ENCODE measurements around the gene EPHA3.
"Not testable (repeated sequence)": the region's sequence is repeated elsewhere in the genome, so short reads cannot be mapped to it uniquely, and the experiment has no call there.

EPHA3 gene

GRCh38 chr3:89280822-89281365 lies 173.5 kb downstream of the EPHA3 start:
- DNase-seq (ENCODE audit: low read depth in 2 of 2), result no peak

GRCh38 chr3:89287902-89288508 lies 180.6 kb downstream of the EPHA3 start:
- DNase-seq (ENCODE audit: low read depth in 2 of 2), result no peak

GRCh38 chr3:89289574-89290190 lies 182.3 kb downstream of the EPHA3 start:
- no peak for DNase-seq (ENCODE audit: low read depth in 2 of 2)

DNA sequence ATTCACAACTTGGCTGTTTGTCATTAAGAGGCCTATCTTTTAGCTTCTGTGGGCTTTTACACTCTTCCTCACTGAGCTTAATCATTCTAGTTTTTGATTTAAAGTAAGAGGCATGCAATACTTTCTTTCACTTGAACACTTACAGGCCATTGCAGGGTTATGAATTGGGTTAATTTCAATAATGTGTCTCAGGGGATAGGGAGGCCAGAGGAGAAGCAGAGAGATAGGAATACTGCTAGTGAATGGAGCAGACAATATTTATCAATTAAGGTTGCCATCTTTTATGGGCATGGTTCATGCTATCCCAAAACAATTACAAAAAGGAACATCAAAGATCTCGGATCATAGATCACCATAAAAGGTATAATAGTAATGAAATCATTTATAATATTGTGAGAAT lies 189.8 kb downstream of the EPHA3 start:
- DNase-seq (ENCODE audit: low read depth in 2 of 2), result no peak

DNA sequence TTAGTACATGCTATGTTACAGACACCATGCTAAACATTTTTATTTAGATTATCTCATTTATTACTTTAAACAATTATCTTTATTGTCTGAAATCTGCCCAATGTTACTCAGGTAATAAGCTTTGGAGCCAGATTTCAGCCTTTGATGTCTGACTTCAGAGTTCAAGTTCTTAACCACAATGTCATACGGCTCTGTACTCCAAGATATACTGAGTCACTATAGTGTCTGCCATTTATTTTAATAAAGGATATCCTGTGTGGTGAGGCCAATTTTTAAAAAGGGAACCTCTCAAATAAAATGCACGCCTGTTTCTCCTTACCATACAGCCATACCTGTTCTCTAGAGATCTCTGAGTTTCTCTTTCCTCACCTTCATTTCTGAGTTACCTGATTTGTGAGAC lies 193.1 kb downstream of the EPHA3 start:
- DNase-seq (ENCODE audit: low read depth in 2 of 2), result no peak

DNA sequence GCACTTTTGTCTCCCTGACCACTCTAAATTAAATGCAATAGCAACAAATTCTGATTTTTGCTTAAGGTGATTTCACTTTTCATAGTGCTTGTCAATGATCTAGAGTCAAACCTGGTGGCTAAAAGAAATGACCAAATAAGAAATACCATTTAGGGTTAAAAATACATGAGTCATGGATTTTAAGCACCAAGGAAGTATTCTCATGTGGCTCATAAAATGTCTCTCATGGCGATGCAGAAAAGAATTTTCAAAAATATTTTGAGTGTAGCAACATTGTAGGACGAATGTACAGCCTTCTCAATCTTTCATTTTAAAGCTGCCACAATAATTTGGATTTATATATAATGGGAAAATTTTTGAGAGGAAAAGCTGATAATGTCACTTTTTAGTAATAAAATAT lies 193.6 kb downstream of the EPHA3 start:
- no peak for DNase-seq (ENCODE audit: low read depth in 2 of 2)

- no peak for DNase-seq (ENCODE audit: low read depth in 2 of 2)
Measured at GRCh38 chr3:89303701-89304100, 196.3 kb downstream of the EPHA3 start.

DNA sequence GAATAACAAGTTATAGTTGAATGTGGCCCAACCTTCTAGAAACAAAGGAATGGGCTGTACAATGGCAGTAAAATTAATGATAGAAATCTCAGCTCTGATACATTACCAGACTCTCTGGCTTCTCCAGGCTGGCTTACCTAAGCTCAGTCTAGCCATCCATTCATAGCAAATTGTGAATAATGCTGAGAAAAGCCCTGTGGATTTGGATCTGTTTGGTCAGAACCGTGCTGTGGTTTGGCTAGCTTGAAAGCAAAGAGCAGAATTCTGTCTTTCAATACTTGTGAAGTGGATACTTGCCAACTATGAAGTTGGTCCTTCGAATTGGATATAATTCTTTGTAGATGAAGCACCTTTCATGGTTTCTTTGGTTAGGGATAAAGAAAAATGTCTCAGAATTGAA lies 199.1 kb downstream of the EPHA3 start:
- DNase-seq (ENCODE audit: low read depth in 2 of 2), result no peak

- DNase-seq (ENCODE audit: low read depth in 2 of 2), result no peak
Measured at GRCh38 chr3:89311581-89311980, 204.2 kb downstream of the EPHA3 start.

GRCh38 chr3:89312141-89312540 lies 204.7 kb downstream of the EPHA3 start:
- no peak for DNase-seq (ENCODE audit: low read depth in 2 of 2)

DNA sequence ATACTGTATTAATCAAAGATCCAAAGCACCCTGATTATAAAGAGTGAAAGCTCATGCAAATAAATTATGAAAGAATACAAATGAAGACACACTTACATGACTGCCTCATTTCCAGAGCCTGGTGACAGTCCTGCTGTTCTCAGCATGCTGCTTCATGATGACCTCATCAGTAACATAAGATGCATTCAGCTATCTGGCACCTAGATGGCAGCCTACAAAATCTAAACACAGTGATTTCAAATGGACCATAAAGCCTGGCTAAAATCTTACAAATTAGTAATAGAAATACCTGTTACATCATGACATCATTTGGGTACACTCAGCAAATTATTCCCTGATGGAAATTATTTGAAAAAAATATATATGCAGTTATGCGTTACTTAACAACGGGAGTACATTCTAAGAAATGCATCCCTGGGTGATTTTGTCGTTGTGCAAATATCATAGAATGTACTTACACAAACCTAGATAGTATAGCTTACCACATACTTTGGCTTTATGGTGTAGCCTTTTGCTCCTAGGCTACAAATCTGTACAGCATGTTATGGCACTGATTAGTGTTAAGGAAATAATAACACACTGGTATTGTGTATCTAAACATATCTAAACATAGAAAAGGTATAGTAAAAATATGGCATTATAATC lies 207.2 kb downstream of the EPHA3 start:
- DNase-seq (ENCODE audit: low read depth in 2 of 2), result no peak

DNA sequence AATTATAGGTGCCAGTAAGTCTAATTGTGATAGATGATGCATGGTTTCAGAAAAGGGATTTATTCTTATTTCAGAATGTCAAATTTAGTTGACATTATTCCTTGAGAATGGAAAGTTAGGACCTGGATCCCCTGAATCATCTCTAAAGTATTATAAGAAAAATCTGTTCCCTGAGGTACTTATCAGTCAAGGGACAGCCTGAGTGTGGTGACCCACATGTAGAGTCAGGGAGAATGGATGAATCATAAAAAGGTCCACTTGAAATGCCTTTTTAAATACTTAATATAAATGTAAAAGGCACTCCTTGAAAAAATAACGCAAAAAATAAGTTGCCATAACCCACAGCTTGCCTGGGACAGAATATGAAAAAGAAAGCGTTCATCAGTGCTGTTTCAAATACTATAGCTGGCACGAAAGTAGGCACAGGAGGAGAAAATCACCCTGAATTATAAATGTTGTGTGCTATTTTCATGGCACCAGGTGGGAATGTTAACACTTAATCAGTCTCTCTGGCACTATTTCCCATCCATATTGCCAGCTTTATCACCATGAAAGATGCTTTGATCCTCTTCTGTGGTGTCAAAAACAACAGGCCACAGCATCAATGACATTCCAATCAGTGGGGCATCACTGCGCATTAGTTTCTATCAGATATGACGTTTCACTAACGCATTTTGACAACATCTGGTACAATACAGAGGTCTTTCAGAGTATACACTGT lies 208.5 kb downstream of the EPHA3 start:
- DNase-seq (ENCODE audit: low read depth in 2 of 2), result no peak

GRCh38 chr3:89320186-89320585 lies 212.8 kb downstream of the EPHA3 start:
- no peak for DNase-seq (ENCODE audit: low read depth in 2 of 2)

GRCh38 chr3:89326997-89327396 lies 219.6 kb downstream of the EPHA3 start:
- no peak for DNase-seq (ENCODE audit: low read depth in 2 of 2)

GRCh38 chr3:89332386-89332785 lies 225.0 kb downstream of the EPHA3 start:
- no peak for DNase-seq (ENCODE audit: low read depth in 2 of 2)

DNA sequence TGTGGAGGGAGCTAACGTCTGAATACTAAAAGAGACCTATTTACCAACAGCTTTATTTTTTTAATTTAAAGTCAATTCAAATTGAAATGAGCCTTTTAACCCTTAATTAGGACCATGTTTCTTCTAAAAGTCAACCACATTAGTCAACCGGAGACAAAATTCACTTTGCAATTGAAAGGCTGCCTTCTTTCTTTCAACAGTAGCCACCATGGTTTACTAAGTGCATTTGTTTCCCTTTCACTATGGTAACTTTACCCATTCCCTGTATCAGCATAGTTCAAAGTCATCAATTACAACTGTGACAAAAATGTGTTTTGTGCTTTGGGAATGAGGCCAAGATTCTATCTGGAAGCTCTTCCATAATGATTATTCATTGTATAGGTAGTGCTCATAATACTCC lies 225.4 kb downstream of the EPHA3 start:
- no peak for DNase-seq (ENCODE audit: low read depth in 2 of 2)

DNA sequence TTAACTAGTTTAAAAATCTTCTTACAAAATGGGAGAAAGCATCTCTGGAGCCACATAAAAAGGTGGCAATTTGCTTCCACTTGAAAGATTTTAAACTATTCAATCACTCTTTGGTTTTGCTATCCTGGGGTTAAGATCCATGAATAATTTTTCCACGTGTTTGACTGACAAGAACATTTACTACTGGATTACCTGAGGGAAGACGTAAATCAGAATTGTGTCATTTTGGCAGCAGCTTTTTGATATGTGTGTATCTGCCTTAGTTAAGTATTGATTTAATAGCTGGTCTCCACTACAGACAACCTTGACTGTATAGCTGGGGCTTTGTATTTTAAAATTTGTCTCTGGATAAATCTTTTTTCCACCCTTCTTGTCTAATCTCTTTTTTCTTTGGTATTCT lies 228.3 kb downstream of the EPHA3 start:
- DNase-seq (ENCODE audit: low read depth in 2 of 2), result no peak

GRCh38 chr3:89340408-89340807 lies 233.0 kb downstream of the EPHA3 start:
- DNase-seq (ENCODE audit: low read depth in 2 of 2), result no peak

DNA sequence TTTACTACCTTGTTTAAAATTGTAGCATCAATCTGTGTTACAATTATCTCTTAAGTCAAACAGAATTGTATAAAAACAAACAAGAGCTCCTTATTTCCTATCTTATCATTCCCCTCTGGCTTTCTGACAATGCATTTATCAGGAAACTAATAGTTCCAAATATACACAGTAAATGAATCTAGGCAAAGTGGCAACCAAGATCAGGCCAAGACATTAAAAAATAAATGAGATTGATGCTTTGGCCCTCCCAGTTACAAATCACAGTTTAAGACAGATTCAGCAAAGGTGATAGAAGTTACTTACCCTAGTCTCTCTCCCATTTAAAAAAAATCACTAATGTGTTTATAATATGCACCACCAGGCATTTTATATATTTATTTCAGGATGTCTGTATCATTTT lies 236.7 kb downstream of the EPHA3 start:
- no peak for DNase-seq (ENCODE audit: low read depth in 2 of 2)

GRCh38 chr3:89350935-89351334 lies 243.5 kb downstream of the EPHA3 start:
- DNase-seq (ENCODE audit: low read depth in 2 of 2), result not testable (repeated sequence)

GRCh38 chr3:89353465-89353864 lies 246.0 kb downstream of the EPHA3 start:
- no peak for DNase-seq (ENCODE audit: low read depth in 2 of 2)

- DNase-seq (ENCODE audit: low read depth in 2 of 2), result no peak
Measured at GRCh38 chr3:89358281-89358680, 250.9 kb downstream of the EPHA3 start.

DNA sequence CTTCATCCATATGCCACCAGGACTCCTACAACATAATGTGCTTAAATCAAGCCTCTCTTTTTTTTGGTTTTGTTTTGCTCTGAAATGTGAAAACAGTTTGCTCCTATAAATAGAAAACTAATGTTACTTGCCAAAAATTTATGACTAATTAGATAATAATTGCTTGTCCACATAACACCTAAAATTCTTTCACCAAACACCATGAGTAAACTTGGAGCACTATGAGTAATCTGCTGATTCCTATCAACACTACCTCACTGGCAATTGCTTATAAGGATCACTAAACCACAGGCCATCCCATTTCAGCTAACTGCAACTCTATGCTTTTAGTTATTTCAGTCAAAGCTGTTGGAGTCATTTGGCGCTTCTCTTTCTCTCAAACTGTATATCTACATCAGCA lies 252.7 kb downstream of the EPHA3 start:
- DNase-seq (ENCODE audit: low read depth in 2 of 2), result no peak
